HG02610 (cell line): ENCODE results near the gene MEP1A.
A peak's percentile ranks its signal among the peaks of the same experiment; 100 is the strongest.
"Not testable (repeated sequence)": the region's sequence is repeated elsewhere in the genome, so short reads cannot be mapped to it uniquely, and the experiment has no call there.

Source experiments
- ATAC-seq: cut with Tn5 transposase; IDR thresholded peaks from one replicate; pipeline ENCODE4 v1.9.1; 2021; ENCODE audit warnings: mild to moderate bottlenecking, moderate library complexity; ENCODE audit not compliant: unreplicated experiment

MEP1A gene, protein sequence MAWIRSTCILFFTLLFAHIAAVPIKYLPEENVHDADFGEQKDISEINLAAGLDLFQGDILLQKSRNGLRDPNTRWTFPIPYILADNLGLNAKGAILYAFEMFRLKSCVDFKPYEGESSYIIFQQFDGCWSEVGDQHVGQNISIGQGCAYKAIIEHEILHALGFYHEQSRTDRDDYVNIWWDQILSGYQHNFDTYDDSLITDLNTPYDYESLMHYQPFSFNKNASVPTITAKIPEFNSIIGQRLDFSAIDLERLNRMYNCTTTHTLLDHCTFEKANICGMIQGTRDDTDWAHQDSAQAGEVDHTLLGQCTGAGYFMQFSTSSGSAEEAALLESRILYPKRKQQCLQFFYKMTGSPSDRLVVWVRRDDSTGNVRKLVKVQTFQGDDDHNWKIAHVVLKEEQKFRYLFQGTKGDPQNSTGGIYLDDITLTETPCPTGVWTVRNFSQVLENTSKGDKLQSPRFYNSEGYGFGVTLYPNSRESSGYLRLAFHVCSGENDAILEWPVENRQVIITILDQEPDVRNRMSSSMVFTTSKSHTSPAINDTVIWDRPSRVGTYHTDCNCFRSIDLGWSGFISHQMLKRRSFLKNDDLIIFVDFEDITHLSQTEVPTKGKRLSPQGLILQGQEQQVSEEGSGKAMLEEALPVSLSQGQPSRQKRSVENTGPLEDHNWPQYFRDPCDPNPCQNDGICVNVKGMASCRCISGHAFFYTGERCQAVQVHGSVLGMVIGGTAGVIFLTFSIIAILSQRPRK

GRCh38 chr6:46793138-46793537 lies at the start of gene MEP1A:
TSS of gene MEP1A (plus strand) at chr6:46793389. CDS start at chr6:46793399, 10 bp downstream.
- no peak for ATAC-seq

DNA sequence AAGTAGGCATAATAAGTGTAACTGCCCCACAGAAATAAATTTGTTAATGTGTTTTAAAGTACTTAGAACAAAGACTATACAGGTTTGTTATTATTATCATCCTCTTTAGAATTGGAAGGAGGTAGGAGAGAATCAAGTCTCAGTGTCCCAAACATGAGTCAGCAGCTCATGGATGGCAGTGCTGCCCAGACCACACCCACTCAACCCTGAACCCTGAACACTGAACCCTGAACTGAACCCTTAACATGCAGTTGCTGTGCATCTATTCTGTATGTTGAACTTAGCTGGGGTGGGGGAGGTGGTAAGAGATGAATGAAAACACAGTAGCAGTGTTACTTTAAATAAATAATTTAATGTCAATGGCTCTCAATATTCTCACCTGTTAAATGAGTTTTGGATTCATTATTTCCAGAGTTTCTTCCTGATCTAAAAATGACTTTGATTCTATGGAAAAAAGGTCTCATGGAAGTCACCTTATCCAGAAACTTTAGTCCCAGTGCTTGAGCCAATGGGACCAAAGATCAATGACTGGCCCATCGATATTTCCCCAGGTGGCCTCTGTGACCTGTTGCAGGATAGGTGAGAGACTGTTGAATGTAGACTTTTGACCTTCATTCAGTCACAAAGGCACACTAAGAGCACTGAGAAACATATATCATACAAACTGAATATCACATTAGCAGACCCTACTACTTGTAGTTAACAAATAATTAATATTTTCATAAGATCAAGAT lies 49.6 kb upstream of the MEP1A start:
- no peak for ATAC-seq

DNA sequence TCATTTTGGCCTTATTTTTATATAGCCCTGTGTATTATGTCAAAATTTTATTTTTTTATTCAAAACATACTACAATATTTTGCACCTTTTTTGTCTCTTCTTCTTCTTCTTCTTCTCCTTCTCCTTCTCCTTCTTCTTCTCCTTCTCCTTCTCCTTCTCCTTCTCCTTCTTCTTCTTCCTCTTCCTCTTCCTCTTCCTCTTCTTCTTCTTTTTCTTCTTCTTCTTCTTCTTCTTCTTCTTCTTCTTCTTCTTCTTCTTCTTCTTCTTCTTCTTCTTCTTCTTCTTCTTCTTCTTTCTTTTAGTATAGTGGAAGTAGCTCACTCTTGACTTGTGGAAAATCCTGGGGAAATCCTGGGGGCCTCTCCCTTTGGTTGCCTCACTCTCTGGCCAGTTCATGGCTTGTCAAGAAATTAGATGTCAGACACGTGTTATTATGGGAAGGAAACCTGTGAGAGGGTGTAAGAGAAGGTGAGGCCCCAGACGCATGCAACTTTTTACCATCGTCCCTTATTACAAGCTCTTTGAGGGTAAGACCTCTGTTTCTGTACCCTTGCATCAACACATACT lies 48.9 kb upstream of the MEP1A start:
- ATAC-seq: not testable (repeated sequence)

DNA sequence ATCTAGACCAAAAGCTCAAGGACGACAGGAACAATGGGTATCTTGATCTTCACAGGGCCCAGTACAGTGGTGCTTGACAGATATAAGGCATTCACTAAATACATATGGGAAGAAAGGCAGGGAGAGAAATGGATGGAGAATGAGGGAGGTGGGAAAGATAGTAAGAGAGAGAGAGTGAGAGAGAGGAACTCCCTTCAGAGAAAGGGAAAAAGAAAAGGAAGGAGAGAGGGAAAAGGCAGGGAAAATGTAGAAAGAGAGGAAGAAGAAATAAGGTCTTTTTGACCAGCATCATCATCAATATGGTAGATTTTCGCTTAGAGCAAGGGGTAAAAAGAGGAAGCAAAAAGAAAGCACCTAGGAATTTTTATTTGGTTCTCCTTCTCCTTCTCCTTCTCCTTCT lies 47.2 kb upstream of the MEP1A start:
- ATAC-seq: no peak

GRCh38 chr6:46746696-46747095 lies 46.5 kb upstream of the MEP1A start, which contains the start of gene ANKRD66:
TSS of gene ANKRD66 (plus strand) at chr6:46746933. CDS start at chr6:46751949, 5,016 bp downstream.
- no peak for ATAC-seq

DNA sequence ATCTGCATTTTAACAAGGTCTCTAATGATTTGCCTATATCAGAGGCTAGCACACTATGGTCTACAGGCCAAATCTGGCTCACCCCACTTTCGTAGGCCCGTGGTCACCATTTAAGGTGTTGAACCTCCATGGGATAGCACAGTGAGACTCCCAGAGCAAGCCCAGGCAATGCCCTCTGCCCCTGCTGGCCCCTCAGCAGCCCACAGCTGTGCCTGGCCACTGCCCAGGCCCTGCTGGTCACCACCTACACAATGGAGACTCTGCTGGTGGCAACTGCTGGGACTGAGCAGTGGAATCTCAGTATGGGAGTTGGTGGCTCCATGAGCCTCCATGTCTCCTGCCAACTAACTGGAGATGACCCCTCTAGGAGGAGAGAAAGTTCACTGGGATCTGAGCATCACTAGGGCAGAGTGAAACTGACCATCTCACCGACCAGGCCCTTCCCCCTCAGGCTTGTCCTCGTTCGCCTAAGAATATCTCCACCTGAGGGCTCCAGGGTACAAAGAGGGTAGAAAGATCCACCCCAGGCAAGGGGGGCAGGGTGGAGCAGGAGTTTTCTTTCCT lies 44.2 kb upstream of the MEP1A start:
- ATAC-seq: no peak

GRCh38 chr6:46749731-46750130 lies 43.5 kb upstream of the MEP1A start:
- ATAC-seq: no peak

GRCh38 chr6:46751658-46752057 lies 41.5 kb upstream of the MEP1A start:
- no peak for ATAC-seq

DNA sequence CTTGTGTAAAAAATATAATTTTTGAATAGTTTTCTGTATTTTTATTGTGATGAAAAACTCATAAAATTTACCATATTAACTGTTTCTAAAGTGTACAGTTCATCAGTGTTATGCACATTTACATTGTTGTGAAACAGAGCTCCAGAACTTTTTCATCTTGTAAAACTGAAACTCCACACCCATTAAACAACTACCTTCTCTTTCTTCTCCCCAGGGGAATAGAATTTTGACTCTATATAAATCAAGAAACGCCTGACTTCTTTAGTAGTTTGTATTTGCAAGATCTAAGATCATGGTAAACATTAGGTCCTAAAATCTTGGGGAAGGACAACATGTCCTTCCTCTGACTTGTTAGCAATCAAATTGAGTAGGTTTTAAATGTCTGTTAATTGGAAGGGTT lies 37.3 kb upstream of the MEP1A start:
- no peak for ATAC-seq

- ATAC-seq: no peak
These were observed 36.5 kb upstream of the MEP1A start for GRCh38 chr6:46756469-46757213.

GRCh38 chr6:46757214-46757596 lies 36.0 kb upstream of the MEP1A start:
- ATAC-seq: no peak

- no peak for ATAC-seq
These were observed 34.0 kb upstream of the MEP1A start for GRCh38 chr6:46758960-46759753.

GRCh38 chr6:46760925-46761324 lies 32.3 kb upstream of the MEP1A start:
- ATAC-seq: no peak

DNA sequence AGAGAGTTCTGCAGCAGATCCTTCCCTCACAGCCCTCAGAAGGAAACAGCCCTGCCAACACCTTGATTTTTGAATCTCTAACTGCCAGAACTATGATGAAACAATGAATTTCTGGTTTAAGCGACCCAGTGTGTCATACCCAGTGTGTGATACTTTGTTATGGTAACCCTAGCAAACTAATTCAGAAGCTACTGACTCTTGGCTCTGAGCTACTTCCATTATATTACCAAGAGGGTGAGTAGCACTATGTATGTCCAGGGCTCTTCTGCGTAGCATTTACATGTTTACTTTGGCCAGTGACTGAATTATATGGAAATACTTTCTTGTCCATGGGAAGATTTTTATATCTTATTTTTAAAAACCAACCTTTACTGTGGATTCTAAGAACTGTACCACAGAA lies 29.7 kb upstream of the MEP1A start:
- no peak for ATAC-seq

GRCh38 chr6:46764280-46764679 lies 28.9 kb upstream of the MEP1A start:
- ATAC-seq: not testable (repeated sequence)

GRCh38 chr6:46764961-46765360 lies 28.2 kb upstream of the MEP1A start:
- no peak for ATAC-seq

DNA sequence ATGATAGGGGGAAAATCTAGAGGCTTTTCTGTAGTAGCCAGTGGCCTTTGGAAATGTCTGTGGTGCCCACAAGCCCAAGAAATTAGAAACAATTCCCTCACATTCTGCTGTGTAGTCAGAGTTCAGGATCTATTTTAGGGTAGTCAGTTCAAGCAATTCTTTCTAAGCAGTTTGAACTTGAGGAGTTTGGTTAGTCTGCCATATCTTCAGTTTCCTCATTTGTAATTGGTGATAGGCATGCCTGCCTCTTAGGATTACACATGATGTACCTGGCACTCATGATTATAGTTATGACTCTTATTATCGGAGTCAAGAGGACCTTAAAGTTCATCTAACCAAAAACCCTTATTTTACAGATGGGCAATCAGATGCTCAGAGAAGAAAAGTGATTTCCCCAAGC lies 21.2 kb upstream of the MEP1A start:
- ATAC-seq: no peak

DNA sequence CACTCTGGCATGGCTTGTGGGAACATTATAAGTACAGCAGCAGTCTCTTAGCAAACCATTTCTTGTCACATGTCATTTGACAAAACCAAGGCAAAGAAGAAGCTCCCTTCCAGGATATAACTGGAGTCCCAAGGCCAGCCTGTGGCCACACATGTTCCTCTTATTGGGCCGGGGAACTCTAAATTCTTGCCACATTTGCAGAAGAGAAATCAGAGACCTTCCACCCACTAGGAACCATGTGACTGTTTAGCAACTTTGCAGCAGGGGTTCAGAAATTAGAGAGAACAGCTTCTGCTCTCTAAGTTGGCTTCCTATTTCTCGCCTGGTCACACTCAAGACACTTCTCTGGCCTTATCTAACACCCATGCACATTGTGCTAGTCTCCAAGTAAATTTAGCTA lies 20.4 kb upstream of the MEP1A start:
- ATAC-seq: peak; percentile 63

- no peak for ATAC-seq
These were observed 19.9 kb upstream of the MEP1A start for GRCh38 chr6:46773201-46773855.
